Body of pancreas (tissue), 4 donors: ENCODE data around the gene TMEM229A.

ENCODE experiments used
- CTCF ChIP-seq, 7 experiments: fragments of 450-650 bp in 4 of 7; fragments of 200-600 bp in 3 of 7; sonication (generic) in 3 of 7; IDR thresholded peaks; one replicate each; pipeline ENCODE4 v1.5.1; 2016 to 2019; ENCODE audit warnings: antibody characterized with exemption in 7 of 7
- POLR2A ChIP-seq, 3 donors: fragments of 450-650 bp; IDR thresholded peaks; one replicate each; pipeline ENCODE4 v1.6.1; 2016; ENCODE audit warnings: antibody characterized with exemption in 3 of 3, mild to moderate bottlenecking in 2 of 3

GRCh38 chr7:123999703-124000102 is 33.2 kb downstream of the TMEM229A start:
- TF ChIP-seq CTCF (IDR thresholded peaks at IDR 0.05) (no peak), POLR2A (IDR thresholded peaks at IDR 0.05) (no peak)
